Gastroesophageal sphincter (tissue), 3 donors: Measurements from ENCODE around the gene TMEM117.

Experiments
- POLR2A ChIP-seq, 2 donors: fragments of 450-650 bp; IDR thresholded peaks; one replicate each; pipeline ENCODE4 v1.6.1; 2017; ENCODE audit warnings: antibody characterized with exemption in 2 of 2, mild to moderate bottlenecking in 2 of 2, moderate library complexity in 1 of 2
- TF ChIP-seq, protein P1 (sequence below), 4 experiments: fragments of 200-600 bp in 2 of 4; fragments of 450-650 bp in 2 of 4; sonication (generic) in 1 of 4; IDR thresholded peaks; one replicate each; pipeline ENCODE4 v1.5.1; 2017 to 2019; ENCODE audit warnings: antibody characterized with exemption in 4 of 4, mild to moderate bottlenecking in 2 of 4, moderate library complexity in 2 of 4

DNA sequence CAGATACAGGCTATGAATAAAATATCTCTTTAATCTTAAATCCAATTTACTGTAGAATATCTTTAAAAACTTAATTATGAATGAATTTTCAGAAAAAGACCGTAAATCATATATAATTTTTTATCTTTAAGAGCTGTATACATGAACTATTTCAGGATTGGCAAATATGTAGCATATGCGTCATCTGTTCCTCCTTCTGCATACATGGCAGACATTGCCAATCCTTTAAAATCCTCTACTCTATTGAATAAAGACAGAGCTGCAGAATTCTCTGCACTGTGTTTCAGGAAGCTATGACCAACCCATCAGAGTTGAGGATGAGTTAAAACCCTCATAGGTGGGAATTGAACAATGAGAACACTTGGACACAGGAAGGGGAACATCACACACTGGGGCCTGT is 279.0 kb downstream of the TMEM117 start:
- TF ChIP-seq, protein P1, sequence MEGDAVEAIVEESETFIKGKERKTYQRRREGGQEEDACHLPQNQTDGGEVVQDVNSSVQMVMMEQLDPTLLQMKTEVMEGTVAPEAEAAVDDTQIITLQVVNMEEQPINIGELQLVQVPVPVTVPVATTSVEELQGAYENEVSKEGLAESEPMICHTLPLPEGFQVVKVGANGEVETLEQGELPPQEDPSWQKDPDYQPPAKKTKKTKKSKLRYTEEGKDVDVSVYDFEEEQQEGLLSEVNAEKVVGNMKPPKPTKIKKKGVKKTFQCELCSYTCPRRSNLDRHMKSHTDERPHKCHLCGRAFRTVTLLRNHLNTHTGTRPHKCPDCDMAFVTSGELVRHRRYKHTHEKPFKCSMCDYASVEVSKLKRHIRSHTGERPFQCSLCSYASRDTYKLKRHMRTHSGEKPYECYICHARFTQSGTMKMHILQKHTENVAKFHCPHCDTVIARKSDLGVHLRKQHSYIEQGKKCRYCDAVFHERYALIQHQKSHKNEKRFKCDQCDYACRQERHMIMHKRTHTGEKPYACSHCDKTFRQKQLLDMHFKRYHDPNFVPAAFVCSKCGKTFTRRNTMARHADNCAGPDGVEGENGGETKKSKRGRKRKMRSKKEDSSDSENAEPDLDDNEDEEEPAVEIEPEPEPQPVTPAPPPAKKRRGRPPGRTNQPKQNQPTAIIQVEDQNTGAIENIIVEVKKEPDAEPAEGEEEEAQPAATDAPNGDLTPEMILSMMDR (IDR thresholded peaks at IDR 0.05), result no peak
- no peak for TF ChIP-seq POLR2A (IDR thresholded peaks at IDR 0.05)
